Activated CD4-positive, alpha-beta T cell treated with anti-CD3 and anti-CD28 coated beads, Interleukin-2, amount 10 ng/mL, durations not matched to agents 24 days and 14 days (primary cell): ENCODE data around the gene PLEKHH2. TPM values are rescaled to one million over a fixed set of nuclear protein-coding genes. Genes with fewer than 3 reads are reported as not detected.
"Not testable (repeated sequence)": the region's sequence is repeated elsewhere in the genome, so short reads cannot be mapped to it uniquely, and the experiment has no call there.

Experiments
- DNase-seq: peaks from one replicate; pipeline ENCODE4 v3.0.0; 2022
- H3K27ac Mint-ChIP-seq: one replicate; pipeline ENCODE4 v1.8.0; 2022; ENCODE audit warnings: mild to moderate bottlenecking, mixed read lengths
- H3K27me3 Mint-ChIP-seq: one replicate; pipeline ENCODE4 v1.8.0; 2022; ENCODE audit warnings: mixed read lengths
- H3K36me3 Mint-ChIP-seq: one replicate; pipeline ENCODE4 v1.8.0; 2022; ENCODE audit warnings: low read depth, mild to moderate bottlenecking, mixed read lengths
- H3K4me1 Mint-ChIP-seq: one replicate; pipeline ENCODE4 v1.8.0; 2021; ENCODE audit warnings: mixed read lengths
- H3K4me3 Mint-ChIP-seq: one replicate; pipeline ENCODE4 v1.8.0; 2022; ENCODE audit warnings: mild to moderate bottlenecking, moderate library complexity, mixed read lengths
- H3K9me3 Mint-ChIP-seq: one replicate; pipeline ENCODE4 v1.8.0; 2021; ENCODE audit warnings: mixed read lengths
- intact Hi-C: fragments of 100-400 bp; cut with micrococcal nuclease; formaldehyde crosslinking; loops from one replicate; pipeline ENCODE4 v1.15.1; 2023
- total RNA-seq: library from RNA; stranded (reverse); gene quantifications from 2 replicates; pipeline ENCODE4 v1.2.3, GENCODE V29; 2022

Gene PLEKHH2
- total RNA-seq, 1 donor from 2014 or later: 0.65 TPM

DNA sequence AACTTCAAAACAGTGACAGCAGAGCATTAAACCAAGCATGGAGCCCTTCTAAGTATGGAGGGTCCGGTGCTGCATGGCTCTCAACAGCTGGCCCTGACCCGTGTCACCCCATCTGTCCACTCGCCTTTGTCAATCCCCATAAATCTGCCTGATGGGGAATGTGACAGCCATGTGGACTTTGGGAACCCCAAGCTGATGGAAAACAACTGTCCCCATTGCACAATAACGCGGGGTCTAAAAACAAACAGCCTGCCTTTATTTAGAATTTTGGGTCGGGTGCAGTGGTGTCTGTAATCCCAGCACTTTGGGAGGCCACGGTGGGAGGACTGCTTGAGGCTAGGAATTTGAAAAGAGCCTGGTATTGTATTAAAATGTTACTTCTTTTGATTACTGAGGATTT lies 24.1 kb upstream of the PLEKHH2 start:
- peaks cover 5% of the 10 kb centered on the region for H3K27me3 Mint-ChIP-seq
- H3K4me3 Mint-ChIP-seq: no peak overlapping the region
- no peaks in the 10 kb centered on the region for H3K9me3 Mint-ChIP-seq
- intact Hi-C loops: loop anchor here (5.0 to 10.0 kb wide), 2 partner anchors 159 to 262 kb away; partner anchors contain the start of gene DYNC2LI1
- no peaks in the 10 kb centered on the region for H3K36me3 Mint-ChIP-seq
- H3K27ac Mint-ChIP-seq: no peak overlapping the region
- peaks cover 2% of the 10 kb centered on the region for H3K4me1 Mint-ChIP-seq
- DNase-seq: peak; percentile 50

DNA sequence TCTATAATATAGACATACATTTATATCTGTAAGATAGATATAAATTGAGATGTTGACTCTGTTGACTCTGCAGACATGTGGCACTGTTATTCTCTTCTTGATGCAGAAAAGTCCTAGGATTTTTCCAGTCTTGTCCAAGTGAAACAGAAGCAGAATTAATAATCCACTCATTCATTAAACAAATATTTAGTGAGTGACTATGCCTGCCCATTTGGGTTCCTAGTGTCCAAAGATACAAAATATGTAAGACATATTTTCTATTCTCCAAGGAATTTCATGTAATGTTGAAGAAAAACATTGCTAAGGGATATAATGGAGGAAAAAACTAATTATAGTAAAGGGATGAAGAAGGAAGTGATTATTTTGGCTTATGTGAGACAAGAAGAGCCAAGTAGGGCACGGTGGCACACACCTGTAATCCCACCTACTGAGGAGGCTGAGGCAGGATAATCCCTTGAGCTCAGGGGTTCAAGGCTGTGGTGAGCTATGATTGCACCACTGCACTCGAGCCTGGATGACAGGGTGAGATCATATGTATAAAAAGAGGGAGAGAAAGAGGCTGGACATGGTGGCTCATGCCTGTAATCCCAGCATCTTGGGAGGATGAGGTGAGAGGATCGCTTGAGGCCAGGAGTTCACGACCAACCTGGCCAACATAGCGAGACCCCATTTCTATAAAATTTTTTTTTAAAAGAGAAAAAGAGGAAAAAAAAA lies 19.9 kb upstream of the PLEKHH2 start:
- Mint-ChIP-seq H3K27me3 (peaks cover 12% of the 10 kb centered on the region), H3K27ac (no peak overlapping the region), H3K4me3 (no peak overlapping the region), H3K4me1 (peaks cover 2% of the 10 kb centered on the region), H3K36me3 (no peaks in the 10 kb centered on the region), H3K9me3 (no peaks in the 10 kb centered on the region)
- DNase-seq: no peak
- intact Hi-C loops: loop anchor here (10.0 kb wide), 1 partner anchor 258 kb away; no protein-coding TSS in a partner anchor

DNA sequence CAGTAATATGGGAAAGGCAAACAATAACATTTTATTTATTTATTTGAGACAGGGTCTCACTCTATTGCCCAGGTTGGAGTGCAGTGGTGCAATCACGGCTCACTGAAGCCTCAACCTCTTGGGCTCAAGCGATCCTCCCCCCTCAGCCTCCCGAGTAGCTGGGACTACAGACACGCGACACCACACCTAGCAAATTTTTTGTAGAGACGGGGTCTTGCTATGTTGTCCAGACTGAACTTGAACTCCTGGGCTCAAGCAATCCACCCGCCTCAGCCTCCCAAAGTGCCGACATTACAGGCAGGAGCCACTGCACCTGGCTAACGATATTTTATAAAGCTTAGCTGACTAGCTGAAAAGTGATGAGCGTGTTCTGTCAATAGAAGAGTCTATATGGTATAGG lies 17.5 kb upstream of the PLEKHH2 start:
- intact Hi-C loops: loop anchor here (10.0 kb wide), 1 partner anchor 255 kb away; no protein-coding TSS in a partner anchor
- Mint-ChIP-seq H3K4me1 (no peaks in the 10 kb centered on the region), H3K4me3 (no peak overlapping the region), H3K9me3 (no peaks in the 10 kb centered on the region), H3K27ac (no peak overlapping the region), H3K36me3 (no peaks in the 10 kb centered on the region), H3K27me3 (peaks cover 28% of the 10 kb centered on the region)
- DNase-seq: no peak

DNA sequence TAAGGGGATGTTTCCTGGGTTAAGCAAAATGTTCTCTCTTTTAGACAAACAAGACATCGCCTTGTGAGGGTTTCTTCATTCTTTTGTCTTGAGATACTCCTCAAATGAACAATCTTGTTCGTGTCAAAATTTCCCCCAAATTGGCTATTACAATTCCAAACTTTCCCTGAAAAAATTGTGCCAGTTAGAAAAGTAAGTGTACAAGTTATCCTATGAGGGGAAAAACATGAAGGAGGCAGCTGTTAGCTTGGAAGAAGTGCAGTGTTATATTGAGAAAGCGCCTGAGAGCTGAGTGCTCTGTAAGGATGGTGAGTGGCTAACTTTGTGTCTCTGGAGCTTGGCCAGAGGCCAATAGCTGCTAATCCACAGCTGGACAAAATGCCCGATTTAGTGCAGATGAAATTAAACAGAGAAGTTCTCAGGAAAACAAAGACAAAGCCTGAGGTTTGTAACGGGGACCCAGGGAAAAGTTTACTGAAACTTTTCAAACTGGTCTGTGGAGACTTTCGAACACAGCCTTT lies 14.1 kb upstream of the PLEKHH2 start:
- peaks cover 33% of the 10 kb centered on the region for H3K27me3 Mint-ChIP-seq
- no peaks in the 10 kb centered on the region for H3K4me1 Mint-ChIP-seq
- no peak overlapping the region for H3K27ac Mint-ChIP-seq
- no peaks in the 10 kb centered on the region for H3K9me3 Mint-ChIP-seq
- intact Hi-C loops: no loop called here
- no peak overlapping the region for H3K4me3 Mint-ChIP-seq
- peak; percentile 37 for DNase-seq
- no peaks in the 10 kb centered on the region for H3K36me3 Mint-ChIP-seq

DNA sequence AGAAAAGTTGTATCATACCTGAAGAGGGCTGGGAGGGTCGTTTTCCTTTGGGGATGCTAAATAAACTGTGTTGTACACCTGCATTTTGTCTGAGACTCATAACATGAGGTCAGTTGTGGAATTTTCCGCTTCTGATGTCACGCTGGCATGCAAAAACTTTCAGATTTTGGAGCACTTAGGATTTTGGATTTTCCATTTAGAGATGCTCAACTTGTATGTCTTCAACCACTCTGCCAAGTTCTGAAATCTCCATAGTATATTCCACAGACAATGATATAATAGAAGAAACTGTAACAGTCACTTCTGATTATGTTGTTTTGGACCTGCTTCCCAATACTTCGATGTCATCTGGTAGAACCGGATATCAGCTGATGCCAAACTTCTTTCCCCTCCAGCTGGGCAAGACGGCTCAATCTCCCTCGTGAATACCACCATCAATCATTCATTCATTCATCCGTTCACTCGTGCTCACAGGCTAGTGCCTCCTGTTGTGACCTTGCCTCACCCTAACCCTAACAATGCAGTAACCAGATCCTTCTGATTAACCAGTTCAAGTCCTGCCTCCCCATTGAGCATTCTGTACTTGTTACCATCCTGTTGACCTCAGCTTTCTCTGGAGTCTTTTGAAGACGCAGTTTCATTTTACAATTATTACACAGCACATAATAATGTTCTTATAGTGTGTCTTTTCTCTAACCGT lies 5.3 kb upstream of the PLEKHH2 start:
- peak; percentile 29 for DNase-seq
- Mint-ChIP-seq H3K36me3 (no peaks in the 10 kb centered on the region), H3K4me1 (peaks cover 5% of the 10 kb centered on the region), H3K4me3 (no peak overlapping the region), H3K27me3 (peaks cover 66% of the 10 kb centered on the region), H3K27ac (no peak overlapping the region), H3K9me3 (no peaks in the 10 kb centered on the region)
- intact Hi-C loops: no loop called here

DNA sequence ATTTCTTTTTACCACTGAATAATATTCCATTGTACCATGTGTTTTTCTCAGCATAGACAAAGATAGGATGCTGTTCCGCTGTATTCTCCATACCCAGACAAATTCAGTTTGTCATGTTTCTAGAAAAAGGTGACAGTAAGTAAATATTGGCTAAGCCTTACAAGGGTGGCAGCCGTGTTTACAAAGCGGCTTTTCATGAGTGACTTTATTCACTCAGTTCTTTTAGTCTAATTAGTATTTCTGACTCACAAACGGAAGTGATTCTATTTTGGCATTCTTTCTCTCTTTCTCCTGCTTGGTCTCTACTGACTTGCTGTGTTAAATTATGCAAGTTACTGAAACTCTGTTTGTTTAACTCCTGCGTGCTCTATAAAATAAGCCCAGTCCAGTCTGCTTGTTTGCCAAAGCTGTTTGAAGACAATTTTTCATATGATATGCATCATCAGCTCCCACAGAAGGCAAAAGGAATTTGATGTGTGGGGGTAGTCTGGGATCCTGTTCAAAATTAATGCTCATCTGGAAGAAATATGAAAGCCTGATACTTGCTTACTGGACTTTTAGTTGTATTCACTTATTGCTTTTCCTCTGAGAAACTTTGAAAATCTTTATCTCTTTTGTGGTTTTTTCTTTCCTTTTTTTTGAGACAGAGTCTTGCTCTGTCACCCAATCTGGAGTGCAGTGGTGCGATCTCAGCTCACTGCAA lies 2.3 kb upstream of the PLEKHH2 start:
- peak; percentile 29 for DNase-seq
- peaks cover 10% of the 10 kb centered on the region for H3K4me1 Mint-ChIP-seq
- H3K27me3 Mint-ChIP-seq: peaks cover 65% of the 10 kb centered on the region
- H3K27ac Mint-ChIP-seq: no peak overlapping the region
- peaks cover 4% of the 10 kb centered on the region for H3K9me3 Mint-ChIP-seq
- no peaks in the 10 kb centered on the region for H3K36me3 Mint-ChIP-seq
- intact Hi-C loops: loop anchor here (5.0 kb wide), 1 partner anchor 138 kb away; the partner anchor contains the start of gene DYNC2LI1
- H3K4me3 Mint-ChIP-seq: no peak overlapping the region

DNA sequence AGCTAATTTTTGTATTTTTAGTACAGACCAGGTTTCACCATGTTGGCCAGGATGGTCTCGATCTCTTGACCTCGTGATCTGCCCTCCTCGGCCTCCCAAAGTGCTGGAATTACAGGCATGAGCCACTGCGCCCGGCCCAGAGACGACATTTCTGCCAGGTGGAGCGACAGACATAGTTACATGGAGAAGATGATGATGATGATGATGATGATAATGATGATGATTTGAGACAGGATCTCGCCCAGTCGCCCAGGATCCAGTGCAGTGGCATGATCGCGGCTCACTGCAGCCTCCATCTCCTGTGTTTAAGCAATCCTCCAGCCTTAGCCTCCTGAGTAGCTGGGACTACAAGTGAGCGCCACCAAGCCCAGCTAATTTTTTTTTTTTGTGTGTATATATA lies 907 bp upstream of the PLEKHH2 start:
- Mint-ChIP-seq H3K4me3 (peak overlapping the region; percentile 45), H3K27me3 (peaks cover 57% of the 10 kb centered on the region)
- H3K4me1 Mint-ChIP-seq, H3K36me3 Mint-ChIP-seq, H3K27ac Mint-ChIP-seq, H3K9me3 Mint-ChIP-seq: not testable (repeated sequence)
- intact Hi-C loops: loop anchor here (5.0 kb wide), 1 partner anchor 136 kb away; the partner anchor contains the start of gene DYNC2LI1
- peak; percentile 45 for DNase-seq

DNA sequence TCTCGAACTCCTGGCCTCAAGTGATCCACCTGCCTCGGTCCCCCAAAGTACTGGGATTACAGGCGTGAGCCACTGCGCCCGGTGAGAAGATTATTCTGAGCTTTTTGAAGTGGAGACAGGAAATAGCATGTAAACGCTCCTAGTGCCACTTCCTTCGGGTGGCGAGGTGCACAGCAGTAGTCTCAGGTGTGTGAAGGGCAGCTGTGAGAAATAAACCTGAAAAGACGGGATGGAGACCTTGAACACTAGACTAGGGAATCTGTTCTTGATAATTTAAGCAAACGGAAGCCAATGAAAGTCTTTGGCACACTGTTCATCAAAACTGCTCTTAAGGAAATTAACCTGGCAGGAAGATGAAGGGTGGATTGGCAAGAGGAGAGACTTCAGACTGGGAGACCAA lies 439 bp upstream of the PLEKHH2 start:
- Mint-ChIP-seq H3K9me3 (peaks cover 4% of the 10 kb centered on the region), H3K36me3 (no peaks in the 10 kb centered on the region), H3K4me3 (peak overlapping the region; percentile 85), H3K4me1 (peaks cover 10% of the 10 kb centered on the region), H3K27ac (peak overlapping the region; percentile 6), H3K27me3 (peaks cover 54% of the 10 kb centered on the region)
- intact Hi-C loops: loop anchor here (5.0 kb wide), 1 partner anchor 136 kb away; the partner anchor contains the start of gene DYNC2LI1
- DNase-seq: peak; percentile 70

DNA sequence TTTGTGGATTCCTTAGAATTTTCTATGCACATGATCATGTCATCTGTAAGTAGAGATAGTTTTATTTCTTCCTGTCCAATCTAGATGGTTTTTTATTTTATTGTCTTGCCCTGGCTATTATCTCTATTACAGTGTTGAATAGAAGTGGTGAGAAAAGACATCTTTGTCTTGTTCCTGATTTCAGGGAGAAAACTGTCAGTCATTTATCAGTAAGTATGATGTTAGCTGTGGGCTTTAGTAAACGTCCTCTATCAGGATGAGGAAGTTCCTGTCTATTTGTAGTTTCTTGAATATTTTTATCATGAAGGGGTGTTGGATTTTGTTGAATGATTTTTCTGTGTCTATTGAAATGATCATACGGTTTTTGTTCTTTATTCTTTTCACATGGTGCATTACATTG lies 5.3 kb downstream of the PLEKHH2 start:
- no peaks in the 10 kb centered on the region for H3K36me3 Mint-ChIP-seq
- H3K9me3 Mint-ChIP-seq: peaks cover 4% of the 10 kb centered on the region
- H3K4me3 Mint-ChIP-seq: no peak overlapping the region
- H3K27ac Mint-ChIP-seq: no peak overlapping the region
- H3K27me3 Mint-ChIP-seq: peaks cover 27% of the 10 kb centered on the region
- peak; percentile 0 for DNase-seq
- peaks cover 3% of the 10 kb centered on the region for H3K4me1 Mint-ChIP-seq
- intact Hi-C loops: no loop called here

DNA sequence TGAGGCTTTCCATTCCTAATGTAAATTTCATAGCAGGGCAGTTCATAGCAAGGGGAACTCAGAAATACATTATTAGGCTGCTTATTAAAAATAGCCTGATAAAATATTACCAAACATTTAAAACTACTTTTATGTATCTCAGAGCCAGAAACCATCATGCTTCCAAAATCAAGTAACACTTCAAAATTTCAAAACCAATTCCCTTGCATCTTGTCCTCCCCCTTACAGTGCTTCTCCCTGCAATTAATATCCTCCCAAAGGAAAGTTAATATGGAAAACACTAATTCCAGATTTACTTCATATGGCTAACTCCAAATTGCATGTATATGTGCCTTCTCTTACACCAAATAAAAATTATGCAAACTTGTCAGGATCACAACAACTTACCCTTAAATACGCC lies 6.6 kb downstream of the PLEKHH2 start:
- DNase-seq: peak; percentile 8
- intact Hi-C loops: no loop called here
- Mint-ChIP-seq H3K36me3 (no peaks in the 10 kb centered on the region), H3K27me3 (peaks cover 21% of the 10 kb centered on the region), H3K27ac (no peak overlapping the region), H3K4me3 (no peak overlapping the region), H3K4me1 (no peaks in the 10 kb centered on the region), H3K9me3 (peaks cover 4% of the 10 kb centered on the region)

DNA sequence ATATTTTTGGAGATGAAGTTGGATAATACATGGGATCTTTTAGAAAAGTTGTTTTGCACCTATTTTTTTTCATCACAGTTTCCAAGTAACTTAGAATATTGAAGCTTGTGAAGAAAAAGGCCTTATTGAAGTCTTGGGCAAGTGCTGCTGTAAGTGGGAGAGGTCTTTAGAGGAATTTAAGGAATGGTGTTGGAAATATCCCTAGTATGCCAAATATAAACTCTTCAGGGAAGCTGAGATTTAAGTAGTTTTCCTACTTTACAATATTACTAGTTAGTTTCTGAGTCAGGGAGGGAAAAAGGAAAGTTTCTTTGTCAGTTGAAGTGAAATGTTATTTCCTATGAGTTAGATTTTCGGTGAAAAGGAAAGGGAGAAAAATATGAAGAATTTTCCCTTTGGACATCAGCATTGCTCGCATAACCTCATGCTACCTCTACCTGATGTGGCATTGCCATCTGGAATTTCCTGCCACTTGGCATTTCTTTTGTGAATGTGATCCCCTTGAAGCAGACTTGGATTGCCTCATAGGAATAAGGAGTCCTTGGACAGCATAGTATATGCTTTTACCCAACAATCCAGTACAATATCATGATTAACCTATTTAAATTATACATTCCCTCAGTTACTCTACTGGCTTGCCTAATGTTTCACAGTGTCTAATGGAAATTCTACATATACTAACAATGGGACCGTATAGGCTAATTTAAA lies 12.1 kb downstream of the PLEKHH2 start:
- Mint-ChIP-seq H3K4me1 (no peaks in the 10 kb centered on the region), H3K4me3 (no peak overlapping the region), H3K9me3 (no peaks in the 10 kb centered on the region), H3K27me3 (peaks cover 21% of the 10 kb centered on the region), H3K36me3 (no peaks in the 10 kb centered on the region), H3K27ac (no peak overlapping the region)
- DNase-seq: no peak
- intact Hi-C loops: no loop called here

DNA sequence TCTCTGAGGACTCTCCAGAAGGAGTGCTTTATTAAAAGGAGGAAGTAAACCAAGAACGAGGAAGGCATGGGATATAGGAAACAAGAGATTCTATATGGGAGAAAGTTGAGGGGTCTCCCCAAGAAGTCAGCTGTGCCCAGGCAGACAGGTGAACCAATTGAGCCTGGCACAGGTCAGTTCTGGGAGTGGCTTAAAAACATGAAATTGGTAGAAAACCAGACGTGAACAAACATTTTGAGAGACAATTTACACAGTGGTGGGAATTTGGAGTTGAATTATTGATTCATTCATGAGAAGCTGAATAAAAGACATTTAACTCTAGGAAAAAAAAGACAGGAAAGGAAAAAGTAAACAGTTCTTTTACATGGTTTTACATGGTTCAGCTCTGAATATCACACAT lies 16.4 kb downstream of the PLEKHH2 start:
- no peaks in the 10 kb centered on the region for H3K9me3 Mint-ChIP-seq
- DNase-seq: no peak
- H3K27ac Mint-ChIP-seq: no peak overlapping the region
- peaks cover 12% of the 10 kb centered on the region for H3K27me3 Mint-ChIP-seq
- H3K36me3 Mint-ChIP-seq: no peaks in the 10 kb centered on the region
- intact Hi-C loops: no loop called here
- no peaks in the 10 kb centered on the region for H3K4me1 Mint-ChIP-seq
- H3K4me3 Mint-ChIP-seq: no peak overlapping the region

DNA sequence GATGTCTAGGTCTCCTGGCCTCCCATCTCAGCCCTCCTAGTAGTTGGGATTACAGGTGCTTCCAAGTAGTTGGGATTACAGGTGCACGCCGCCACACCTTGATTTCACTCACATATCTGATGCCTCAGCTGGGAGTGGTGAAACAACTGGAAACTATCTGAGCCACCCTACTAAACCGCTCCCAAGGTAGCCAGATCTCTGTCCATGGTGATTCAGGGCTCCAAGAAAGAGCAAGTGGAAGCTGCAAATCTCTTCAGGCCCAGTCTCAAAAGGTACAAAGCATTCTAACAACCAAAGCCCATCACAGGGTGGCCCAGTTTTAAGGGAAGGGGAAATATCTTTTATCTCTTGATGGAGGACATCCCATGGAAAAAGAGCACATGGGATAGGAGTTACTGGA lies 20.2 kb downstream of the PLEKHH2 start:
- H3K36me3 Mint-ChIP-seq: no peaks in the 10 kb centered on the region
- H3K4me3 Mint-ChIP-seq: no peak overlapping the region
- intact Hi-C loops: no loop called here
- DNase-seq: no peak
- H3K27me3 Mint-ChIP-seq: peaks cover 8% of the 10 kb centered on the region
- H3K9me3 Mint-ChIP-seq: no peaks in the 10 kb centered on the region
- H3K4me1 Mint-ChIP-seq: no peaks in the 10 kb centered on the region
- no peak overlapping the region for H3K27ac Mint-ChIP-seq
